Activated CD8-positive, alpha-beta memory T cell treated with anti-CD3 and anti-CD28 coated beads, Interleukin-2, amount 50 U/mL, for 48 hours (primary cell): ENCODE data around the gene DAP3.
"Not testable (repeated sequence)": the region's sequence is repeated elsewhere in the genome, so short reads cannot be mapped to it uniquely, and the experiment has no call there.

ENCODE experiments used
- DNase-seq: peaks from one replicate; pipeline ENCODE4 v3.0.0-alpha.2; 2020

Gene DAP3

GRCh38 chr1:155689081-155689607 lies at the start of gene DAP3:
TSS of gene DAP3 (plus strand) at chr1:155689091. CDS start at chr1:155709780, 20,689 bp downstream.
- not testable (repeated sequence) for DNase-seq

GRCh38 chr1:155640367-155640766 lies 48.5 kb upstream of the DAP3 start:
- DNase-seq, result no peak

GRCh38 chr1:155642559-155643180 lies 46.2 kb upstream of the DAP3 start:
- not testable (repeated sequence) for DNase-seq

- no peak for DNase-seq
Measured at GRCh38 chr1:155643230-155643629, 45.7 kb upstream of the DAP3 start.

- no peak for DNase-seq
Measured at GRCh38 chr1:155645034-155645598, 43.8 kb upstream of the DAP3 start.

- no peak for DNase-seq
Measured at GRCh38 chr1:155645648-155646047, 43.2 kb upstream of the DAP3 start.

- no peak for DNase-seq
Measured at GRCh38 chr1:155646307-155646706, 42.6 kb upstream of the DAP3 start.

GRCh38 chr1:155648207-155649147 lies 40.4 kb upstream of the DAP3 start:
- no peak for DNase-seq

- no peak for DNase-seq
Measured at GRCh38 chr1:155649676-155650075, 39.2 kb upstream of the DAP3 start.

- no peak for DNase-seq
Measured at GRCh38 chr1:155650231-155650757, 38.6 kb upstream of the DAP3 start.

- DNase-seq, result no peak
Measured at GRCh38 chr1:155651861-155652661, 36.8 kb upstream of the DAP3 start.

- no peak for DNase-seq
Measured at GRCh38 chr1:155652951-155653350, 35.9 kb upstream of the DAP3 start.

GRCh38 chr1:155657463-155657862 lies 31.4 kb upstream of the DAP3 start:
- DNase-seq, result no peak

- not testable (repeated sequence) for DNase-seq
Measured at GRCh38 chr1:155661239-155661638, 27.7 kb upstream of the DAP3 start.

GRCh38 chr1:155669233-155670162 lies 19.4 kb upstream of the DAP3 start:
- no peak for DNase-seq

- DNase-seq, result no peak
Measured at GRCh38 chr1:155671750-155672149, 17.1 kb upstream of the DAP3 start.

GRCh38 chr1:155673003-155673402 lies 15.9 kb upstream of the DAP3 start:
- DNase-seq, result no peak

- no peak for DNase-seq
Measured at GRCh38 chr1:155678027-155678426, 10.9 kb upstream of the DAP3 start.

- DNase-seq, result not testable (repeated sequence)
Measured at GRCh38 chr1:155678992-155679391, 9.9 kb upstream of the DAP3 start.

GRCh38 chr1:155680531-155680930 lies 8.4 kb upstream of the DAP3 start:
- DNase-seq, result no peak

- no peak for DNase-seq
Measured at GRCh38 chr1:155681776-155682175, 7.1 kb upstream of the DAP3 start.
